SK-N-DZ (cell line): ENCODE measurements around the gene HOXD10.

Experiments used
- DNase-seq: peaks from one replicate; pipeline ENCODE4 v3.0.0-alpha.2; 2015; ENCODE audit warnings: low spot score

The HOXD10 gene

GRCh38 chr2:176106581-176107539 lies 9.7 kb upstream of the HOXD10 start, which contains the start of gene HOXD11:
Gene HOXD11 (plus strand): TSS chr2:176107280. CDS start chr2:176107356, 76 bp downstream.
- peak; percentile 40 for DNase-seq

GRCh38 chr2:176107731-176108181 lies 8.8 kb upstream of the HOXD10 start:
- DNase-seq: no peak

- DNase-seq: no peak
Observed at GRCh38 chr2:176109192-176109901, 7.2 kb upstream of the HOXD10 start.

GRCh38 chr2:176109946-176110345 lies 6.6 kb upstream of the HOXD10 start:
- no peak for DNase-seq

GRCh38 chr2:176110415-176111308 lies 5.9 kb upstream of the HOXD10 start:
- DNase-seq: no peak

GRCh38 chr2:176111309-176111663 lies 5.3 kb upstream of the HOXD10 start:
- DNase-seq: peak; percentile 81

- DNase-seq: no peak
Observed at GRCh38 chr2:176111846-176112374, 4.7 kb upstream of the HOXD10 start.

- no peak for DNase-seq
Observed at GRCh38 chr2:176112375-176113302, 3.9 kb upstream of the HOXD10 start.

- no peak for DNase-seq
Observed at GRCh38 chr2:176114120-176114929, 2.3 kb upstream of the HOXD10 start.

- DNase-seq: no peak
Observed at GRCh38 chr2:176114930-176115625, 1.5 kb upstream of the HOXD10 start.

- no peak for DNase-seq
Observed at GRCh38 chr2:176117162-176117822, 714 bp downstream of the HOXD10 start.

GRCh38 chr2:176117823-176118371 lies 1.3 kb downstream of the HOXD10 start:
- DNase-seq: no peak

GRCh38 chr2:176118601-176119339 lies 2.2 kb downstream of the HOXD10 start:
- DNase-seq: peak; percentile 80

- no peak for DNase-seq
Observed at GRCh38 chr2:176120364-176121189, 4.0 kb downstream of the HOXD10 start.

- DNase-seq: no peak
Observed at GRCh38 chr2:176121190-176122051, 4.8 kb downstream of the HOXD10 start.
